H1 (cell line): ENCODE measurements around the gene CRYBG1. TPM values are rescaled to one million over a fixed set of nuclear protein-coding genes. Genes with fewer than 3 reads are reported as not detected.

ENCODE experiments used
- BCL11A ChIP-seq, 2 experiments: IDR thresholded peaks; one replicate each; pipeline ENCODE4 v1.6.1; 2011; ENCODE audit warnings: low read depth in 2 of 2, low read length in 2 of 2, mild to moderate bottlenecking in 2 of 2
- CBX8 ChIP-seq: fragments of 300-800, 300-1000 bp; sonication (generic); IDR thresholded peaks from 2 replicates; pipeline ENCODE4 v1.7.1; 2016; ENCODE audit warnings: low read depth, low read length, borderline replicate concordance
- RAD21 ChIP-seq, 2 experiments: IDR thresholded peaks in 1 of 2; conservative IDR thresholded peaks in 1 of 2; 2 replicates each; pipeline ENCODE4 v1.6.1; 2011; ENCODE audit warnings: low read depth in 2 of 2, low read length in 2 of 2, improper control_type of control experiment in 1 of 2, inconsistent platforms in 1 of 2, mild to moderate bottlenecking in 1 of 2, moderate library complexity in 1 of 2
- polyA plus RNA-seq, 7 experiments: library from polyadenylated mRNA; depleted of rRNA in 3 of 7; stranded (reverse) in 5 of 7; unstranded in 2 of 7; fragments of >200 nt in 5 of 7; fragments of 200-250 nt in 2 of 7; gene quantifications; 1 replicate in 5 of 7; 2 replicates in 1 of 7; 4 replicates in 1 of 7; pipeline versions ENCODE4 v1.2.1 to v1.2.3, GENCODE V29; 2011 to 2013; ENCODE audit warnings: missing spikeins in 2 of 7, mixed read lengths in 2 of 7
- total RNA-seq: library from RNA; stranded (reverse); fragmentation: NEBNext Ultra II Directional; extraction: Animal tissue kit (Norgen Biotek cat#: 25700); gene quantifications from 2 replicates; pipeline ENCODE4 v1.2.1, GENCODE V29; 2021

CRYBG1 gene
- total and polyA plus RNA-seq, 2 of the 8 experiments (the other 6 are each of a cell fraction or from before 2014, with no cell fraction given): 2.2 to 11.6 TPM

DNA sequence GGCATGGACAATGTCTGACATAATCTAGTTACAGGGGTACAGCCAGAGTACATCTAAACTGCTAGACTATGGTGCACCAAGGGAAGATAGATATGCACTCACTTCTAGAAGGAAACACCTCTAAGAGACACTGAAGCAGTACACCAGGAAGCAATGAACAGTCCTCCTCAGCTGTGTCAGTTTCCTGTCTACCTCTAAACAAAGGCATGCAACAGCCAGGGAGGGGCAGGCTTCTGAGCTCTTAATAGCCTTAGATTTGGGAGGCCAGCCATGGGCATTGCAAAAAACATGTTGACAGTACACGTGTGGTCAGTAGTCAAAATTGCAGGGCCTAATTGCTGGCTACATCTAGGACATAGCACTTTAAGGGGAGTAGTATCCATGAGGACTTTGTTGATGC lies 21.4 kb downstream of the CRYBG1 start (continued):
- no peak for TF ChIP-seq CBX8
- no peak for TF ChIP-seq RAD21 (IDR thresholded peaks at IDR 0.05 in 1 of 2, conservative IDR thresholded peaks at IDR 0.05 in 1 of 2; ENCODE audit: low read depth in 2 of 2, low read length in 2 of 2)
- no peak for TF ChIP-seq BCL11A (IDR thresholded peaks at IDR 0.05; ENCODE audit: low read depth in 2 of 2, low read length in 2 of 2)
